SK-N-SH treated with all-trans-retinoic acid at 6 μM for 48 hours (cell line): Measurements from ENCODE around the gene CCT2.
A peak's percentile ranks its signal among the peaks of the same experiment; 100 is the strongest.

Source experiments
- ATAC-seq: fragments of 200-7000 bp; cut with Tn5 transposase; 3 replicates; pipeline ENCODE4 v1.9.1; 2020; ENCODE audit warnings: mild to moderate bottlenecking, moderate library complexity
- ARNTL ChIP-seq: fragments of 450-650 bp; formaldehyde crosslinking; IDR thresholded peaks from 2 replicates; pipeline ENCODE4 v1.5.0; 2020; ENCODE audit warnings: low read depth, mild to moderate bottlenecking, moderate library complexity, borderline replicate concordance
- BACH2 ChIP-seq: fragments of 250-450 bp; sonication (Bioruptor Pico); IDR thresholded peaks from 2 replicates; pipeline ENCODE4 v1.9.0; 2021; ENCODE audit warnings: mild to moderate bottlenecking, borderline replicate concordance
- CREB5 ChIP-seq: fragments of 250-450 bp; sonication (Bioruptor Pico); IDR thresholded peaks from 2 replicates; pipeline ENCODE4 v1.5.1; 2020; ENCODE audit warnings: low read depth, mild to moderate bottlenecking, moderate library complexity
- CSDC2 ChIP-seq: fragments of 250-450 bp; sonication (Bioruptor Pico); IDR thresholded peaks from 2 replicates; pipeline ENCODE4 v1.5.0; 2020; ENCODE audit warnings: mild to moderate bottlenecking, moderate library complexity
- CSRNP3 ChIP-seq: fragments of 250-450 bp; sonication (Bioruptor Pico); IDR thresholded peaks from 2 replicates; pipeline ENCODE4 v1.5.1; 2021; ENCODE audit warnings: mild to moderate bottlenecking, moderate library complexity
- ESRRG ChIP-seq: fragments of 250-450 bp; sonication (Bioruptor Pico); IDR thresholded peaks from 2 replicates; pipeline ENCODE4 v1.6.1; 2021; ENCODE audit warnings: mild to moderate bottlenecking
- GLIS3 ChIP-seq: fragments of 250-450 bp; sonication (Bioruptor Pico); IDR thresholded peaks from 2 replicates; pipeline ENCODE4 v1.5.0; 2020; ENCODE audit warnings: mild to moderate bottlenecking, moderate library complexity
- PPARA ChIP-seq: fragments of 250-450 bp; sonication (Bioruptor Pico); IDR thresholded peaks from 2 replicates; pipeline ENCODE4 v1.5.0; 2020; ENCODE audit warnings: mild to moderate bottlenecking, borderline replicate concordance
- SNAI2 ChIP-seq: fragments of 250-450 bp; sonication (Bioruptor Pico); IDR thresholded peaks from 2 replicates; pipeline ENCODE4 v1.5.0; 2020; ENCODE audit warnings: mild to moderate bottlenecking, moderate library complexity
- TCF4 ChIP-seq: fragments of 250-450 bp; sonication (Bioruptor Pico); IDR thresholded peaks from 2 replicates; pipeline ENCODE4 v1.8.0; 2021; ENCODE audit warnings: mild to moderate bottlenecking, moderate library complexity, borderline replicate concordance
- TOX ChIP-seq: fragments of 250-450 bp; sonication (Bioruptor Pico); IDR thresholded peaks from 2 replicates; pipeline ENCODE4 v1.8.0; 2021; ENCODE audit warnings: mild to moderate bottlenecking, moderate library complexity, borderline replicate concordance
- ZC3H10 ChIP-seq: fragments of 250-450 bp; sonication (Bioruptor Pico); IDR thresholded peaks from 2 replicates; pipeline ENCODE4 v1.5.1; 2021; ENCODE audit warnings: mild to moderate bottlenecking, moderate library complexity
- ZNF565 ChIP-seq: fragments of 450-650 bp; formaldehyde crosslinking; conservative IDR thresholded peaks from 2 replicates; pipeline ENCODE4 v1.5.0; 2020; ENCODE audit warnings: low read depth, mild to moderate bottlenecking, moderate library complexity
- ZNF8 ChIP-seq: fragments of 450-650 bp; formaldehyde crosslinking; IDR thresholded peaks from 2 replicates; pipeline ENCODE4 v1.5.0; 2020; ENCODE audit warnings: mild to moderate bottlenecking, moderate library complexity
- TF ChIP-seq, protein P1 (sequence below): fragments of 250-450 bp; sonication (Bioruptor Pico); IDR thresholded peaks from 2 replicates; pipeline ENCODE4 v1.8.0; 2021; ENCODE audit warnings: low read depth, mild to moderate bottlenecking, moderate library complexity, borderline replicate concordance
- TF ChIP-seq, protein P2 (sequence below): fragments of 250-450 bp; sonication (Bioruptor Pico); IDR thresholded peaks from 2 replicates; pipeline ENCODE4 v1.8.0; 2020; ENCODE audit warnings: mild to moderate bottlenecking, moderate library complexity, borderline replicate concordance

Gene CCT2

DNA sequence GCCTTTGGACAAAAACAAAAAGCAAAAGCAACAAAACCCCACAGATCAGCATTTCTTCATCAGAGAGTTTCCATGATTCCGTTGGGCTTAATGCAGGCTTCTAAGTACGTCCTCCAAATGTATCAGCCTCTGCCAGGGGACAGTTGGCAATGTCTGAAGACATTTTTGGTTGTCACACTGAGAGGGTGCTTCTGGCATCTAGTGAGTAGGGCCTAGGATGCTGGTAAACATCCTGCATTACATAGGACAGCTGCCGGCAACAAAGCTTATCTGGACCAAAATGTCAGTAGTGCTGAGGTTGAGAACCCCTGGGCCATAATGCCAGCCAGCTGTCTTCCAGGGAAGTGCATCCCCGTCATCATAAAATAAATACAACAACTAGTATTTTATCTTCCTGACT is 34.8 kb downstream of the CCT2 start (continued):
- TF ChIP-seq, protein P1, sequence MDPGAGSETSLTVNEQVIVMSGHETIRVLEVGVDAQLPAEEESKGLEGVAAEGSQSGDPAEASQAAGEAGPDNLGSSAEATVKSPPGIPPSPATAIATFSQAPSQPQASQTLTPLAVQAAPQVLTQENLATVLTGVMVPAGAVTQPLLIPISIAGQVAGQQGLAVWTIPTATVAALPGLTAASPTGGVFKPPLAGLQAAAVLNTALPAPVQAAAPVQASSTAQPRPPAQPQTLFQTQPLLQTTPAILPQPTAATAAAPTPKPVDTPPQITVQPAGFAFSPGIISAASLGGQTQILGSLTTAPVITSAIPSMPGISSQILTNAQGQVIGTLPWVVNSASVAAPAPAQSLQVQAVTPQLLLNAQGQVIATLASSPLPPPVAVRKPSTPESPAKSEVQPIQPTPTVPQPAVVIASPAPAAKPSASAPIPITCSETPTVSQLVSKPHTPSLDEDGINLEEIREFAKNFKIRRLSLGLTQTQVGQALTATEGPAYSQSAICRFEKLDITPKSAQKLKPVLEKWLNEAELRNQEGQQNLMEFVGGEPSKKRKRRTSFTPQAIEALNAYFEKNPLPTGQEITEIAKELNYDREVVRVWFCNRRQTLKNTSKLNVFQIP = no peak
- no peak for TF ChIP-seq GLIS3 (CRISPR knock-in tag)

- ATAC-seq = no peak
- TF ChIP-seq PPARA (CRISPR knock-in tag) = no peak
- TF ChIP-seq ZC3H10 = no peak
- no peak for TF ChIP-seq TOX (CRISPR knock-in tag)
- TF ChIP-seq ZNF565 (CRISPR knock-in tag) = no peak
Measured at GRCh38 chr12:69620921-69621320, 35.7 kb downstream of the CCT2 start.

GRCh38 chr12:69621551-69621950 is 36.3 kb downstream of the CCT2 start:
- TF ChIP-seq ARNTL (no peak), ZC3H10 (no peak), BACH2 (CRISPR knock-in tag) (no peak), CSDC2 (CRISPR knock-in tag) (no peak), GLIS3 (CRISPR knock-in tag) (no peak), ZNF565 (CRISPR knock-in tag) (no peak), CSRNP3 (CRISPR knock-in tag) (no peak), CREB5 (CRISPR knock-in tag) (no peak), TCF4 (CRISPR knock-in tag) (no peak)
- TF ChIP-seq, protein P2, sequence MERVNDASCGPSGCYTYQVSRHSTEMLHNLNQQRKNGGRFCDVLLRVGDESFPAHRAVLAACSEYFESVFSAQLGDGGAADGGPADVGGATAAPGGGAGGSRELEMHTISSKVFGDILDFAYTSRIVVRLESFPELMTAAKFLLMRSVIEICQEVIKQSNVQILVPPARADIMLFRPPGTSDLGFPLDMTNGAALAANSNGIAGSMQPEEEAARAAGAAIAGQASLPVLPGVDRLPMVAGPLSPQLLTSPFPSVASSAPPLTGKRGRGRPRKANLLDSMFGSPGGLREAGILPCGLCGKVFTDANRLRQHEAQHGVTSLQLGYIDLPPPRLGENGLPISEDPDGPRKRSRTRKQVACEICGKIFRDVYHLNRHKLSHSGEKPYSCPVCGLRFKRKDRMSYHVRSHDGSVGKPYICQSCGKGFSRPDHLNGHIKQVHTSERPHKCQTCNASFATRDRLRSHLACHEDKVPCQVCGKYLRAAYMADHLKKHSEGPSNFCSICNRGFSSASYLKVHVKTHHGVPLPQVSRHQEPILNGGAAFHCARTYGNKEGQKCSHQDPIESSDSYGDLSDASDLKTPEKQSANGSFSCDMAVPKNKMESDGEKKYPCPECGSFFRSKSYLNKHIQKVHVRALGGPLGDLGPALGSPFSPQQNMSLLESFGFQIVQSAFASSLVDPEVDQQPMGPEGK = no peak
- ATAC-seq = no peak

DNA sequence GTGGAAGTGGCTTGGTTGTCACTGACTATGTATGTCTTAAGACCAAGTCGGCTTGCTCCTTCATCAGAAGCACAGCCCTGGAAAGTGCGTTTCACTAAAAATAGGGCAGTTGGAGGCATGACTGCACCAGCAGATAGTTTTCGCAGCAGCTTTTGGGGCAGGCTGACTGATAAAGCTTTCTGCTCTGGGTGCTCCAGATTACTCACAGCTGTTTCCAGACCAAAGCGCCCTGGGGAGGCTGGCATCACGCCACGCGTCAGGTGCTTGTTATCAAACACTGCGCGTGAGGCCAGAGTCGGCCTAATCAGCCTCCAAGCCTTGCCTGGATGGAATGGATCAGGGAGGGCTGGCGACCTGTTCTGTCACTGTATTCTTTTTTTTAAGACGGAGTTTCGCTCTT is 38.7 kb downstream of the CCT2 start:
- peak; percentile 30; the same call in 1 of the 3 replicates for ATAC-seq
- TF ChIP-seq ESRRG (CRISPR knock-in tag) = no peak
- no peak for TF ChIP-seq ARNTL
- peak; percentile 76; the same call in 1 of the 2 replicates for TF ChIP-seq TCF4 (CRISPR knock-in tag)
- 0 out of 2 replicates have a peak, but pooled peaks have one; percentile 35 for TF ChIP-seq SNAI2 (CRISPR knock-in tag)
- TF ChIP-seq ZNF8 (CRISPR knock-in tag) = no peak

DNA sequence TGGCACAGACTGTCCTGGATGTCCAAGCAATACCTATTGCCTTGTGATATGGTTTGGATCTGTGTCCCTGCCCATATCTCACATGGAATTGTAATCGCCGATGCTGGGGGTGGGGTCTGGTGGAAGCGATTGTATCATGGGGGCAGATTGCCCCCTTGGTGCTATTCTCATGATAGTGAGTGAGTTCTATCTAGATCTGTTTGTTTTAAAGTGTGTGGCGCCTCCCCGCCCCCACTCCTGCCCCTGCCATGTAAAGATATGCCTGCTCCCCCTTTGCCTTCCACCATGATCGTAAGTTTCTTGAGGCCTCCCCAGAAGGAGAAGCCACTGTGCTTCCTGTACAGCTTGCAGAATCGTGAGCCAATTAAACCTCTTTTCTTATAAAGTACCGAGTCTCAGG is 42.2 kb downstream of the CCT2 start:
- TF ChIP-seq, protein P2 = no peak
- TF ChIP-seq, protein P1 = no peak
- no peak for ATAC-seq
